ENCODE results near the gene SPHK2. TPM values are rescaled to one million over a fixed set of nuclear protein-coding genes. Genes with fewer than 3 reads are reported as not detected.
"Not testable (repeated sequence)": the region's sequence is repeated elsewhere in the genome, so short reads cannot be mapped to it uniquely, and the experiment has no call there.

The SPHK2 gene
- total and polyA plus RNA-seq, 2 experiments from 2014 or later, result 22.5 to 25.3 TPM

GRCh38 chr19:48651683-48652048, 32.4 kb downstream of the SPHK2 start:
- no peak overlapping the region for H3K27ac ChIP-seq
- no peak for DNase-seq (ENCODE audit: low read depth in 1 of 2, low spot score in 1 of 2)

GRCh38 chr19:48654299-48655059, 35.2 kb downstream of the SPHK2 start:
- Histone ChIP-seq H3K36me3 (no peaks in the 10 kb centered on the region), H3K9me3 (ENCODE audit: low read depth) (no peaks in the 10 kb centered on the region), H3K27ac (no peak overlapping the region), H3K4me1 (ENCODE audit: low read depth) (no peaks in the 10 kb centered on the region), H3K4me3 (no peak overlapping the region), H3K27me3 (no peaks in the 10 kb centered on the region)
- TF ChIP-seq, protein P1, sequence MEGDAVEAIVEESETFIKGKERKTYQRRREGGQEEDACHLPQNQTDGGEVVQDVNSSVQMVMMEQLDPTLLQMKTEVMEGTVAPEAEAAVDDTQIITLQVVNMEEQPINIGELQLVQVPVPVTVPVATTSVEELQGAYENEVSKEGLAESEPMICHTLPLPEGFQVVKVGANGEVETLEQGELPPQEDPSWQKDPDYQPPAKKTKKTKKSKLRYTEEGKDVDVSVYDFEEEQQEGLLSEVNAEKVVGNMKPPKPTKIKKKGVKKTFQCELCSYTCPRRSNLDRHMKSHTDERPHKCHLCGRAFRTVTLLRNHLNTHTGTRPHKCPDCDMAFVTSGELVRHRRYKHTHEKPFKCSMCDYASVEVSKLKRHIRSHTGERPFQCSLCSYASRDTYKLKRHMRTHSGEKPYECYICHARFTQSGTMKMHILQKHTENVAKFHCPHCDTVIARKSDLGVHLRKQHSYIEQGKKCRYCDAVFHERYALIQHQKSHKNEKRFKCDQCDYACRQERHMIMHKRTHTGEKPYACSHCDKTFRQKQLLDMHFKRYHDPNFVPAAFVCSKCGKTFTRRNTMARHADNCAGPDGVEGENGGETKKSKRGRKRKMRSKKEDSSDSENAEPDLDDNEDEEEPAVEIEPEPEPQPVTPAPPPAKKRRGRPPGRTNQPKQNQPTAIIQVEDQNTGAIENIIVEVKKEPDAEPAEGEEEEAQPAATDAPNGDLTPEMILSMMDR (IDR thresholded peaks at IDR 0.05; ENCODE audit: low read depth, low read length), result no peak
- DNase-seq (ENCODE audit: low read depth in 1 of 2, low spot score in 1 of 2), result no peak

More at GRCh38 chr19:48651683-48652048, 32.4 kb downstream of the SPHK2 start:
- Histone ChIP-seq H3K36me3 (no peaks in the 10 kb centered on the region), H3K4me3 (no peak overlapping the region), H3K27me3 (no peaks in the 10 kb centered on the region), H3K9me3 (ENCODE audit: low read depth) (no peaks in the 10 kb centered on the region), H3K4me1 (ENCODE audit: low read depth) (no peaks in the 10 kb centered on the region)
- TF ChIP-seq, protein P1 (IDR thresholded peaks at IDR 0.05; ENCODE audit: low read depth, low read length), result no peak

- Histone ChIP-seq H3K27me3 (no peaks in the 10 kb centered on the region), H3K9me3 (ENCODE audit: low read depth) (no peaks in the 10 kb centered on the region), H3K4me1 (ENCODE audit: low read depth) (no peaks in the 10 kb centered on the region), H3K36me3 (no peaks in the 10 kb centered on the region), H3K4me3 (no peak overlapping the region), H3K27ac (no peak overlapping the region)
- DNase-seq (ENCODE audit: low read depth in 1 of 2, low spot score in 1 of 2), result peak in 1 of 2 donors; percentile 76
- TF ChIP-seq, protein P1 (IDR thresholded peaks at IDR 0.05; ENCODE audit: low read depth, low read length), result no peak
These were observed 37.7 kb downstream of the SPHK2 start for GRCh38 chr19:48656840-48657474.

GRCh38 chr19:48657828-48658227, 38.5 kb downstream of the SPHK2 start:
- not testable (repeated sequence) for H3K36me3 ChIP-seq; H3K4me1 ChIP-seq (ENCODE audit: low read depth); H3K27me3 ChIP-seq; H3K27ac ChIP-seq; DNase-seq (ENCODE audit: low read depth in 1 of 2, low spot score in 1 of 2); H3K9me3 ChIP-seq (ENCODE audit: low read depth); H3K4me3 ChIP-seq

DNA sequence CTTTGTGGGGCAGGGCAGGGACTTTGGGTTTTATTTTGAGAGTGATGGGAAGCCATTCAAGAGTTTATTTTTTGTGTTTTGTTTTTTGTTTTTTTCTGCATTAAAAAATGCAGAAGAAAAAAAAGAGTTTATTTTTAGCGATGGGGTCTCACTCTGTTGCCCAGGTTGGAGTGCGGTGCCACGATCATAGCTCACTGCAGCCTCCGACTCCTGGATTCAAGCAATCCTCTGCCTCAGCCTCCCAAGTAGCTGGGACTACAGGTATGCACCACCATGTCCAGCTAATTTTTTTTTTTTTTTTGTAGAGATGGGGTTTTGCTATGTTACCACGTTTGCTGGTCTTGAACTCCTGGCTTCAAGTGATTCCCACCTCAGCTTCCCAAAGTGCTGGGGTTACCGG, 39.2 kb downstream of the SPHK2 start:
- TF ChIP-seq, protein P1 (IDR thresholded peaks at IDR 0.05; ENCODE audit: low read depth, low read length), result no peak
- H3K36me3 ChIP-seq, result no peaks in the 10 kb centered on the region
- H3K9me3 ChIP-seq (ENCODE audit: low read depth), result no peaks in the 10 kb centered on the region
- H3K4me1 ChIP-seq (ENCODE audit: low read depth), result no peaks in the 10 kb centered on the region
- no peak overlapping the region for H3K4me3 ChIP-seq
- no peak for DNase-seq (ENCODE audit: low read depth in 1 of 2, low spot score in 1 of 2)
- H3K27me3 ChIP-seq, result no peaks in the 10 kb centered on the region
- no peak overlapping the region for H3K27ac ChIP-seq

DNA sequence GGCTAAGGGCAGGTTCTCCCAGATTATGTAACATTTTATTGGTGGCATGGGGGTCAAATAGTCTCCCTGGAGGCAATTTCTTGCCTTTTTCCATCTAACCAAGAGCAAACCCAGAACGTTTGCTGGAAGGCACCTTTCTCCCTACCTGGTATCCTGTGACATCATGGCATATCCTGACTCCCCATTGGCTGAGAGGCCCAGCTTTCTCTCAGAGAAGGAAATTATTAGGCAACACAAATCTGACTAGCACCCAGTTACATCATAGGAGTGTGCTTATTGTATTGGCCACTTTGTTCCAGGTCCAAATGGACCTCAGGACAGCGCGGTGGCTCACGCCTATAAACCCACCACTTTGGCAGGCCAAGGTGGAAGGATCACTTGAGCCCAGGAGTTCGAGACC, 40.5 kb downstream of the SPHK2 start:
- Histone ChIP-seq H3K27me3 (no peaks in the 10 kb centered on the region), H3K4me3 (no peak overlapping the region), H3K9me3 (ENCODE audit: low read depth) (no peaks in the 10 kb centered on the region), H3K36me3 (no peaks in the 10 kb centered on the region), H3K4me1 (ENCODE audit: low read depth) (no peaks in the 10 kb centered on the region), H3K27ac (no peak overlapping the region)
- TF ChIP-seq, protein P1 (IDR thresholded peaks at IDR 0.05; ENCODE audit: low read depth, low read length), result no peak
- no peak for DNase-seq (ENCODE audit: low read depth in 1 of 2, low spot score in 1 of 2)

All from cardiac muscle cell (in vitro differentiated cells and primary cell).